OCI-LY7 (cell line): Measurements from ENCODE around the gene CHST8. TPM values are rescaled to one million over a fixed set of nuclear protein-coding genes. Genes with fewer than 3 reads are reported as not detected.

ENCODE experiments used
- BruUV-seq: library from RNA; stranded (reverse); fragments of 400-500 nt; replicated peaks from 2 replicates; lab custom pipeline; 2021; lab: Mats Ljungman, UMichigan
- CTCF ChIA-PET: fragments of 300-600 bp; sonication (Branson Sonifier 250); formaldehyde crosslinking; loops from one replicate; lab custom pipeline; 2022; ENCODE audit warnings: antibody characterized with exemption; ENCODE audit not compliant: unreplicated experiment; lab: Charles Lee
- POLR2A ChIA-PET: fragments of 300-600 bp; sonication (Branson Sonifier 250); formaldehyde crosslinking; loops from one replicate; lab custom pipeline; 2022; ENCODE audit warnings: antibody characterized with exemption; lab: Charles Lee
- DNase-seq: peaks from one replicate; pipeline ENCODE4 v3.0.0-alpha.2; 2015; ENCODE audit warnings: low spot score
- H2AFZ ChIP-seq: fragments of 200-600 bp; sonication (generic), shearing (Covaris generic); 2 replicates; pipeline ENCODE4 v1.6.1; 2014; ENCODE audit warnings: mild to moderate bottlenecking, antibody characterized with exemption, low read length, moderate library complexity
- H3K27ac ChIP-seq: fragments of 200-600 bp; sonication (generic); 2 replicates; pipeline ENCODE4 v1.5.1; 2014; ENCODE audit warnings: mixed run types, low read depth, mild to moderate bottlenecking, moderate library complexity, low read length, inconsistent platforms; ENCODE audit not compliant: poor library complexity, severe bottlenecking
- H3K36me3 ChIP-seq: fragments of 200-600 bp; sonication (generic); 2 replicates; pipeline ENCODE4 v1.6.1; 2014; ENCODE audit warnings: mild to moderate bottlenecking, antibody characterized with exemption, low read length, moderate library complexity, mixed read lengths; ENCODE audit not compliant: insufficient read depth
- H3K4me1 ChIP-seq: fragments of 200-600 bp; sonication (generic); 2 replicates; pipeline ENCODE4 v1.5.1; 2014; ENCODE audit warnings: mild to moderate bottlenecking, low read length; ENCODE audit not compliant: insufficient read depth, poor library complexity, severe bottlenecking
- H3K4me2 ChIP-seq: fragments of 200-600 bp; sonication (generic); 2 replicates; pipeline ENCODE4 v1.6.1; 2014; ENCODE audit warnings: mild to moderate bottlenecking, low read length
- H3K4me3 ChIP-seq: fragments of 200-600 bp; sonication (generic); 2 replicates; pipeline ENCODE4 v1.5.1; 2014; ENCODE audit warnings: mild to moderate bottlenecking, low read depth, low read length; ENCODE audit not compliant: poor library complexity, severe bottlenecking
- H3K79me2 ChIP-seq: fragments of 200-600 bp; sonication (generic); 2 replicates; pipeline ENCODE4 v1.6.1; 2016; ENCODE audit warnings: low read depth, mild to moderate bottlenecking, low read length, moderate library complexity, mixed read lengths; ENCODE audit not compliant: insufficient read depth
- H3K9me2 ChIP-seq: fragments of 200-600 bp; sonication (generic); 2 replicates; pipeline ENCODE4 v1.6.1; 2016; ENCODE audit warnings: mild to moderate bottlenecking, low read length, mixed read lengths; ENCODE audit not compliant: insufficient read depth
- H3K9me3 ChIP-seq: fragments of 200-600 bp; sonication (generic); 2 replicates; pipeline ENCODE4 v1.6.1; 2014; ENCODE audit warnings: mild to moderate bottlenecking, mixed run types, low read length, mixed read lengths
- H4K20me1 ChIP-seq: fragments of 200-600 bp; sonication (generic); 2 replicates; pipeline ENCODE4 v1.6.1; 2014; ENCODE audit warnings: mild to moderate bottlenecking, antibody characterized with exemption, low read length, moderate library complexity, mixed read lengths; ENCODE audit not compliant: insufficient read depth
- CTCF ChIP-seq: fragments of 200-600 bp; sonication (generic); conservative IDR thresholded peaks from 2 replicates; pipeline ENCODE4 v1.5.1; 2014; ENCODE audit warnings: mild to moderate bottlenecking, antibody characterized with exemption, low read length, moderate library complexity, mixed read lengths
- EZH2phosphoT487 ChIP-seq: fragments of 200-600 bp; sonication (generic); IDR thresholded peaks from 2 replicates; pipeline ENCODE4 v1.6.1; 2018; ENCODE audit warnings: low read depth, borderline replicate concordance, mild to moderate bottlenecking, mixed run types, antibody characterized with exemption, low read length, moderate library complexity, mixed read lengths
- intact Hi-C: fragments of 100-400 bp; cut with micrococcal nuclease; formaldehyde crosslinking; loops from one replicate; pipeline ENCODE4 v1.10.0; 2022; ENCODE audit not compliant: unreplicated experiment
- total RNA-seq, 2 experiments: library from RNA; depleted of rRNA in 1 of 2; stranded (reverse); fragments of >200 nt in 1 of 2; shearing (Covaris generic) in 1 of 2; gene quantifications; 2 replicates each; pipeline ENCODE4 v1.2.3, GENCODE V29; 2014 to 2022

Gene CHST8
- total RNA-seq, 2 experiments from 2014 or later = not detected

GRCh38 chr19:33620611-33621010 is 1.1 kb upstream of the CHST8 start:
- BruUV-seq = no TSS peak

DNA sequence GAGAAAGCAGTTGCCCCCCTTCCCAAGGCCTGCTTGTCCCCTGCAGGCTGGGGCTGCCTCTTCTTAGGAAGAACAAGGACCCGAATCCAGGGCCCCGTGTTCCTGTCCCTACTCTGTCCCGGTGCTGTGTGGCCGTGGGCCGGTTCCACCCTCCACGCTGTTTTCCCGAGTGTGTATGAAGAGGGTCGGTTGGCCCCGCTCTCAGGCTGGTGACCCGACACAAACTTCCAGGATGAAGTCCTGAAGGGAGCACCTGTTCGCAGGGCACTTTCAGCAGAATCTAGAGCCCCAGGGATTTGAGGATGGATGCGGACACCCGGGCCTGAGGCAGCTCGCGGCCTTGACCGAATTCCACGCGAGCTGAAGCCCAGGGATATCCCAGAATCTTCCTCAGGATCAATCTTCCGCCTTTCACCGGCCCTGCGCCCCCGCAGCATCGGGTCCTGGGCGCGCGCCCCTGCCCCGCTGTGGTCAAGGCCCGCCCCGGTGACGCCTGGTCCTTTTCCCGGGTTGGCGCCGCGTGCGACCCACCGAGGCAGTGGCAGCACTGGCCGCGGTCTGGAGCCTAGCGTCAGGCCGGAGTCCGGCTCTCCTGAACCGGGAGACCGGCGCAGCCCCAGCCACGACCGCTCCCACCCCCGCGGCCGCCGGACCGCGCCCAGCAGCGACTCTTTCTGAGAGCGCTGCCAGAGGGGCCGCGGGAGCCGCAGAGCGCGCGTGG is 528 bp upstream of the CHST8 start:
- no peak overlapping the region for H2AFZ ChIP-seq
- no peaks in the 10 kb centered on the region for H4K20me1 ChIP-seq
- H3K4me1 ChIP-seq = no peaks in the 10 kb centered on the region
- TF ChIP-seq EZH2phosphoT487 (no peak), CTCF (no peak)
- intact Hi-C loops = no loop called here
- H3K9me3 ChIP-seq = no peaks in the 10 kb centered on the region
- no TSS peak for BruUV-seq
- H3K4me2 ChIP-seq = no peak overlapping the region
- H3K79me2 ChIP-seq = no peaks in the 10 kb centered on the region
- H3K36me3 ChIP-seq = no peaks in the 10 kb centered on the region
- H3K9me2 ChIP-seq = no peaks in the 10 kb centered on the region
- ChIA-PET CTCF (no interaction called here), POLR2A (no interaction called here)
- H3K4me3 ChIP-seq = no peak overlapping the region
- no peak overlapping the region for H3K27ac ChIP-seq
- no peak for DNase-seq

More at GRCh38 chr19:33620611-33621010, 1.1 kb upstream of the CHST8 start:
- CTCF ChIA-PET = no interaction called here
- H3K4me2 ChIP-seq = no peak overlapping the region
- no peaks in the 10 kb centered on the region for H3K79me2 ChIP-seq
- no peak overlapping the region for H3K4me3 ChIP-seq
- POLR2A ChIA-PET = no interaction called here
- H3K27ac ChIP-seq = no peak overlapping the region
- intact Hi-C loops = no loop called here
- H2AFZ ChIP-seq = no peak overlapping the region
- no peak for TF ChIP-seq CTCF
- TF ChIP-seq EZH2phosphoT487 = no peak
- H3K9me2 ChIP-seq = no peaks in the 10 kb centered on the region
- H3K36me3 ChIP-seq = no peaks in the 10 kb centered on the region
- no peaks in the 10 kb centered on the region for H3K9me3 ChIP-seq
- DNase-seq = no peak
- no peaks in the 10 kb centered on the region for H4K20me1 ChIP-seq
- H3K4me1 ChIP-seq = no peaks in the 10 kb centered on the region

DNA sequence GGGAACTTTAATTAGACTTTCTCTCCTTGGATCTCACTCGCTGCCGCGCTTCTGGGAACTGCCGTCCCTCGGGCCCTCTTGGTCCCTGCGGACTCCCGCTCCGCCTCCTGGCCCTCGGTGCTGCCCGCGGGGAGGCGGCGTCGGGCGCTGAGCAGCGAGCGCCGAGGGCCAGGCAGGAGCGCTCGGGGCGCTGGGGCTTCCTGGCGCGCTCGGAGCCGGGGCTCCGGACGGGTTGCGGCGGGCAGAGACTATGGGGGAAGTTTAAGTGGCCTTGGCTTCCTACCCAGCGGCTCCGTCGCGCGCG is 704 bp downstream of the CHST8 start:
- no peak for DNase-seq
- H3K9me2 ChIP-seq = no peaks in the 10 kb centered on the region
- no peak overlapping the region for H3K4me3 ChIP-seq
- no peaks in the 10 kb centered on the region for H3K4me1 ChIP-seq
- no TSS peak for BruUV-seq
- H3K79me2 ChIP-seq = no peaks in the 10 kb centered on the region
- H3K36me3 ChIP-seq = no peaks in the 10 kb centered on the region
- no peak overlapping the region for H3K4me2 ChIP-seq
- CTCF ChIA-PET = no interaction called here
- H3K9me3 ChIP-seq = no peaks in the 10 kb centered on the region
- H3K27ac ChIP-seq = no peak overlapping the region
- intact Hi-C loops = no loop called here
- TF ChIP-seq EZH2phosphoT487 (no peak), CTCF (no peak)
- no peaks in the 10 kb centered on the region for H4K20me1 ChIP-seq
- POLR2A ChIA-PET = no interaction called here
- no peak overlapping the region for H2AFZ ChIP-seq
